ENCODE measurements around the gene SPINDOC. TPM values are rescaled to one million over a fixed set of nuclear protein-coding genes. Genes with fewer than 3 reads are reported as not detected.

SPINDOC gene
- total RNA-seq, 1 experiment from 2014 or later, result 40.3 TPM

GRCh38 chr11:63816732-63817131 is 3.5 kb downstream of the SPINDOC start:
- Histone ChIP-seq H3K4me2 (ENCODE audit: low read depth, low read length, poor library complexity, severe bottlenecking) (no peak overlapping the region), H3K27me3 (ENCODE audit: low read length) (no peaks in the 10 kb centered on the region), H3K79me2 (ENCODE audit: low read length) (peaks cover 44% of the 10 kb centered on the region), H3K27ac (ENCODE audit: low read length) (no peak overlapping the region), H3K9me2 (replicated peaks; ENCODE audit: insufficient read depth, low read length) (no peaks in the 10 kb centered on the region), H3K36me3 (ENCODE audit: insufficient read depth, low read length) (peaks cover 35% of the 10 kb centered on the region), H2AFZ (ENCODE audit: low read length) (no peak overlapping the region), H4K20me1 (ENCODE audit: insufficient read depth, low read depth, low read length) (peaks cover 34% of the 10 kb centered on the region), H3K9me3 (ENCODE audit: low read length) (no peaks in the 10 kb centered on the region), H3K4me3 (ENCODE audit: low read length) (no peak overlapping the region), H3K9ac (ENCODE audit: low read length) (no peak overlapping the region), H3K4me1 (ENCODE audit: low read length) (peaks cover 17% of the 10 kb centered on the region)
- no peak for DNase-seq

- no peak for DNase-seq
- peaks cover 15% of the 10 kb centered on the region for H3K4me1 ChIP-seq (ENCODE audit: low read length)
- H3K4me2 ChIP-seq (ENCODE audit: low read depth, low read length, poor library complexity, severe bottlenecking), result no peak overlapping the region
- no peak overlapping the region for H2AFZ ChIP-seq (ENCODE audit: low read length)
- no peak overlapping the region for H3K9ac ChIP-seq (ENCODE audit: low read length)
- H3K27me3 ChIP-seq (ENCODE audit: low read length), result no peaks in the 10 kb centered on the region
- H3K4me3 ChIP-seq (ENCODE audit: low read length), result no peak overlapping the region
- H4K20me1 ChIP-seq (ENCODE audit: insufficient read depth, low read depth, low read length), result peaks cover 34% of the 10 kb centered on the region
- H3K9me2 ChIP-seq (replicated peaks; ENCODE audit: insufficient read depth, low read length), result no peaks in the 10 kb centered on the region
- peaks cover 47% of the 10 kb centered on the region for H3K79me2 ChIP-seq (ENCODE audit: low read length)
- H3K9me3 ChIP-seq (ENCODE audit: low read length), result no peaks in the 10 kb centered on the region
- H3K36me3 ChIP-seq (ENCODE audit: insufficient read depth, low read length), result peaks cover 43% of the 10 kb centered on the region
- no peak overlapping the region for H3K27ac ChIP-seq (ENCODE audit: low read length)
Observed at GRCh38 chr11:63817758-63818498, 4.7 kb downstream of the SPINDOC start.

GRCh38 chr11:63818609-63819008 is 5.4 kb downstream of the SPINDOC start:
- Histone ChIP-seq H2AFZ (ENCODE audit: low read length) (no peak overlapping the region), H3K9ac (ENCODE audit: low read length) (no peak overlapping the region), H3K27me3 (ENCODE audit: low read length) (no peaks in the 10 kb centered on the region), H3K36me3 (ENCODE audit: insufficient read depth, low read length) (peaks cover 46% of the 10 kb centered on the region), H3K4me1 (ENCODE audit: low read length) (peaks cover 13% of the 10 kb centered on the region), H3K27ac (ENCODE audit: low read length) (no peak overlapping the region), H3K79me2 (ENCODE audit: low read length) (peaks cover 45% of the 10 kb centered on the region), H3K9me2 (replicated peaks; ENCODE audit: insufficient read depth, low read length) (no peaks in the 10 kb centered on the region), H4K20me1 (ENCODE audit: insufficient read depth, low read depth, low read length) (peaks cover 34% of the 10 kb centered on the region), H3K4me2 (ENCODE audit: low read depth, low read length, poor library complexity, severe bottlenecking) (no peak overlapping the region), H3K4me3 (ENCODE audit: low read length) (no peak overlapping the region), H3K9me3 (ENCODE audit: low read length) (no peaks in the 10 kb centered on the region)
- no peak for DNase-seq

- Histone ChIP-seq H2AFZ (ENCODE audit: low read length) (no peak overlapping the region), H3K9me3 (ENCODE audit: low read length) (no peaks in the 10 kb centered on the region), H3K27ac (ENCODE audit: low read length) (no peak overlapping the region), H3K27me3 (ENCODE audit: low read length) (no peaks in the 10 kb centered on the region), H3K36me3 (ENCODE audit: insufficient read depth, low read length) (peaks cover 35% of the 10 kb centered on the region), H3K4me2 (ENCODE audit: low read depth, low read length, poor library complexity, severe bottlenecking) (no peak overlapping the region), H3K9me2 (replicated peaks; ENCODE audit: insufficient read depth, low read length) (no peaks in the 10 kb centered on the region), H3K79me2 (ENCODE audit: low read length) (peaks cover 17% of the 10 kb centered on the region), H3K4me3 (ENCODE audit: low read length) (no peak overlapping the region), H3K4me1 (ENCODE audit: low read length) (no peaks in the 10 kb centered on the region), H3K9ac (ENCODE audit: low read length) (no peak overlapping the region), H4K20me1 (ENCODE audit: insufficient read depth, low read depth, low read length) (peaks cover 10% of the 10 kb centered on the region)
- no peak for DNase-seq
Observed at GRCh38 chr11:63821411-63821810, 8.2 kb downstream of the SPINDOC start.

GRCh38 chr11:63826471-63827190 is 13.4 kb downstream of the SPINDOC start:
- no peak overlapping the region for H3K4me2 ChIP-seq (ENCODE audit: low read depth, low read length, poor library complexity, severe bottlenecking)
- H3K4me3 ChIP-seq (ENCODE audit: low read length), result no peak overlapping the region
- DNase-seq, result no peak
- H3K9me2 ChIP-seq (replicated peaks; ENCODE audit: insufficient read depth, low read length), result no peaks in the 10 kb centered on the region
- H3K27me3 ChIP-seq (ENCODE audit: low read length), result no peaks in the 10 kb centered on the region
- no peak overlapping the region for H3K9ac ChIP-seq (ENCODE audit: low read length)
- H4K20me1 ChIP-seq (ENCODE audit: insufficient read depth, low read depth, low read length), result no peaks in the 10 kb centered on the region
- no peaks in the 10 kb centered on the region for H3K4me1 ChIP-seq (ENCODE audit: low read length)
- H2AFZ ChIP-seq (ENCODE audit: low read length), result no peak overlapping the region
- H3K79me2 ChIP-seq (ENCODE audit: low read length), result 0 out of 2 replicates have a peak, but pooled peaks cover 3% of the 10 kb centered on the region
- no peaks in the 10 kb centered on the region for H3K9me3 ChIP-seq (ENCODE audit: low read length)
- no peak overlapping the region for H3K27ac ChIP-seq (ENCODE audit: low read length)
- H3K36me3 ChIP-seq (ENCODE audit: insufficient read depth, low read length), result peaks cover 17% of the 10 kb centered on the region; the same call in 1 of the 2 replicates

- Histone ChIP-seq H3K9me3 (ENCODE audit: low read length) (no peaks in the 10 kb centered on the region), H3K27me3 (ENCODE audit: low read length) (no peaks in the 10 kb centered on the region), H3K9me2 (replicated peaks; ENCODE audit: insufficient read depth, low read length) (no peaks in the 10 kb centered on the region), H3K4me2 (ENCODE audit: low read depth, low read length, poor library complexity, severe bottlenecking) (no peak overlapping the region), H3K79me2 (ENCODE audit: low read length) (no peaks in the 10 kb centered on the region), H3K4me1 (ENCODE audit: low read length) (peaks cover 10% of the 10 kb centered on the region), H4K20me1 (ENCODE audit: insufficient read depth, low read depth, low read length) (no peaks in the 10 kb centered on the region), H2AFZ (ENCODE audit: low read length) (no peak overlapping the region), H3K27ac (ENCODE audit: low read length) (no peak overlapping the region), H3K9ac (ENCODE audit: low read length) (no peak overlapping the region), H3K36me3 (ENCODE audit: insufficient read depth, low read length) (peaks cover 2% of the 10 kb centered on the region; the same call in 1 of the 2 replicates), H3K4me3 (ENCODE audit: low read length) (no peak overlapping the region)
- DNase-seq, result peak; percentile 66
Observed at GRCh38 chr11:63829823-63830489, 16.7 kb downstream of the SPINDOC start.

GRCh38 chr11:63831326-63831725 is 18.1 kb downstream of the SPINDOC start:
- H3K9ac ChIP-seq (ENCODE audit: low read length), result no peak overlapping the region

GRCh38 chr11:63832336-63832735 is 19.1 kb downstream of the SPINDOC start:
- Histone ChIP-seq H3K36me3 (ENCODE audit: insufficient read depth, low read length) (no peaks in the 10 kb centered on the region), H3K27me3 (ENCODE audit: low read length) (no peaks in the 10 kb centered on the region), H4K20me1 (ENCODE audit: insufficient read depth, low read depth, low read length) (no peaks in the 10 kb centered on the region), H3K4me1 (ENCODE audit: low read length) (peaks cover 11% of the 10 kb centered on the region), H3K4me2 (ENCODE audit: low read depth, low read length, poor library complexity, severe bottlenecking) (no peak overlapping the region), H3K27ac (ENCODE audit: low read length) (no peak overlapping the region), H3K9me2 (replicated peaks; ENCODE audit: insufficient read depth, low read length) (no peaks in the 10 kb centered on the region), H3K9me3 (ENCODE audit: low read length) (no peaks in the 10 kb centered on the region), H3K4me3 (ENCODE audit: low read length) (no peak overlapping the region), H3K9ac (ENCODE audit: low read length) (0 out of 2 replicates have a peak overlapping the region, but pooled peaks have one; percentile 29), H3K79me2 (ENCODE audit: low read length) (no peaks in the 10 kb centered on the region), H2AFZ (ENCODE audit: low read length) (no peak overlapping the region)
- peak; percentile 75 for DNase-seq

More at GRCh38 chr11:63831326-63831725, 18.1 kb downstream of the SPINDOC start:
- Histone ChIP-seq H4K20me1 (ENCODE audit: insufficient read depth, low read depth, low read length) (no peaks in the 10 kb centered on the region), H3K27me3 (ENCODE audit: low read length) (no peaks in the 10 kb centered on the region), H3K9me3 (ENCODE audit: low read length) (no peaks in the 10 kb centered on the region), H2AFZ (ENCODE audit: low read length) (no peak overlapping the region), H3K4me1 (ENCODE audit: low read length) (peaks cover 10% of the 10 kb centered on the region), H3K4me3 (ENCODE audit: low read length) (no peak overlapping the region), H3K36me3 (ENCODE audit: insufficient read depth, low read length) (no peaks in the 10 kb centered on the region), H3K9me2 (replicated peaks; ENCODE audit: insufficient read depth, low read length) (no peaks in the 10 kb centered on the region), H3K4me2 (ENCODE audit: low read depth, low read length, poor library complexity, severe bottlenecking) (no peak overlapping the region), H3K79me2 (ENCODE audit: low read length) (no peaks in the 10 kb centered on the region), H3K27ac (ENCODE audit: low read length) (no peak overlapping the region)
- no peak for DNase-seq

Data from Karpas-422 (cell line).